ENCODE measurements around the gene SLC22A1.
"Not testable (repeated sequence)": the region's sequence is repeated elsewhere in the genome, so short reads cannot be mapped to it uniquely, and the experiment has no call there.

SLC22A1 gene

GRCh38 chr6:160162030-160162566, 40.5 kb downstream of the SLC22A1 start:
- Histone ChIP-seq H3K27ac (no peak overlapping the region), H3K4me3 (no peak overlapping the region)

GRCh38 chr6:160163425-160163824, 41.8 kb downstream of the SLC22A1 start:
- Histone ChIP-seq H3K27ac (no peak overlapping the region), H3K4me3 (no peak overlapping the region)

- no peak overlapping the region for H3K4me3 ChIP-seq
Observed at GRCh38 chr6:160163912-160164311, 42.3 kb downstream of the SLC22A1 start.

GRCh38 chr6:160165928-160166327, 44.3 kb downstream of the SLC22A1 start:
- not testable (repeated sequence) for H3K27ac ChIP-seq, H3K4me3 ChIP-seq

More at GRCh38 chr6:160163912-160164311, 42.3 kb downstream of the SLC22A1 start:
- no peak overlapping the region for H3K27ac ChIP-seq

- no peak overlapping the region for H3K4me3 ChIP-seq
- H3K27ac ChIP-seq = no peak overlapping the region
Observed at GRCh38 chr6:160167604-160168399, 46.2 kb downstream of the SLC22A1 start.

GRCh38 chr6:160170018-160170680, 48.5 kb downstream of the SLC22A1 start:
- Histone ChIP-seq H3K27ac (no peak overlapping the region), H3K4me3 (no peak overlapping the region)

GRCh38 chr6:160172704-160173103, 51.1 kb downstream of the SLC22A1 start:
- no peak overlapping the region for H3K27ac ChIP-seq

GRCh38 chr6:160173806-160174527, 52.4 kb downstream of the SLC22A1 start:
- no peak overlapping the region for H3K27ac ChIP-seq
- no peak overlapping the region for H3K4me3 ChIP-seq

More at GRCh38 chr6:160172704-160173103, 51.1 kb downstream of the SLC22A1 start:
- H3K4me3 ChIP-seq = no peak overlapping the region

GRCh38 chr6:160174681-160175080, 53.1 kb downstream of the SLC22A1 start:
- Histone ChIP-seq H3K4me3 (no peak overlapping the region), H3K27ac (no peak overlapping the region)

GRCh38 chr6:160177220-160177619, 55.6 kb downstream of the SLC22A1 start:
- H3K27ac ChIP-seq = no peak overlapping the region
- H3K4me3 ChIP-seq = no peak overlapping the region

- H3K4me3 ChIP-seq = no peak overlapping the region
- H3K27ac ChIP-seq = no peak overlapping the region
Observed at GRCh38 chr6:160178271-160178670, 56.7 kb downstream of the SLC22A1 start.

GRCh38 chr6:160180706-160181105, 59.1 kb downstream of the SLC22A1 start:
- Histone ChIP-seq H3K4me3 (no peak overlapping the region), H3K27ac (no peak overlapping the region)

- Histone ChIP-seq H3K4me3 (no peak overlapping the region), H3K27ac (no peak overlapping the region)
Observed at GRCh38 chr6:160188773-160189172, 67.2 kb downstream of the SLC22A1 start.

- no peak overlapping the region for H3K27ac ChIP-seq
Observed at GRCh38 chr6:160190081-160190480, 68.5 kb downstream of the SLC22A1 start.

GRCh38 chr6:160190973-160191372, 69.4 kb downstream of the SLC22A1 start:
- H3K4me3 ChIP-seq = no peak overlapping the region
- H3K27ac ChIP-seq = no peak overlapping the region

More at GRCh38 chr6:160190081-160190480, 68.5 kb downstream of the SLC22A1 start:
- no peak overlapping the region for H3K4me3 ChIP-seq

GRCh38 chr6:160192840-160193239, 71.2 kb downstream of the SLC22A1 start:
- H3K27ac ChIP-seq = no peak overlapping the region

GRCh38 chr6:160194808-160195207, 73.2 kb downstream of the SLC22A1 start:
- H3K27ac ChIP-seq = no peak overlapping the region
- no peak overlapping the region for H3K4me3 ChIP-seq

More at GRCh38 chr6:160192840-160193239, 71.2 kb downstream of the SLC22A1 start:
- H3K4me3 ChIP-seq = no peak overlapping the region

- Histone ChIP-seq H3K4me3 (no peak overlapping the region), H3K27ac (no peak overlapping the region)
Observed at GRCh38 chr6:160197662-160198061, 76.0 kb downstream of the SLC22A1 start.

- Histone ChIP-seq H3K27ac (no peak overlapping the region), H3K4me3 (no peak overlapping the region)
Observed at GRCh38 chr6:160198606-160199211, 77.1 kb downstream of the SLC22A1 start.

- Histone ChIP-seq H3K4me3 (no peak overlapping the region), H3K27ac (no peak overlapping the region)
Observed at GRCh38 chr6:160201061-160201460, 79.4 kb downstream of the SLC22A1 start.
